GM19397 (cell line): Measurements from ENCODE around the gene NOL4L.
A peak's percentile ranks its signal among the peaks of the same experiment; 100 is the strongest.

Experiments used
- ATAC-seq: cut with Tn5 transposase; IDR thresholded peaks from one replicate; pipeline ENCODE4 v1.9.1; 2021; ENCODE audit warnings: mild to moderate bottlenecking, moderate library complexity; ENCODE audit not compliant: unreplicated experiment

The NOL4L gene

DNA sequence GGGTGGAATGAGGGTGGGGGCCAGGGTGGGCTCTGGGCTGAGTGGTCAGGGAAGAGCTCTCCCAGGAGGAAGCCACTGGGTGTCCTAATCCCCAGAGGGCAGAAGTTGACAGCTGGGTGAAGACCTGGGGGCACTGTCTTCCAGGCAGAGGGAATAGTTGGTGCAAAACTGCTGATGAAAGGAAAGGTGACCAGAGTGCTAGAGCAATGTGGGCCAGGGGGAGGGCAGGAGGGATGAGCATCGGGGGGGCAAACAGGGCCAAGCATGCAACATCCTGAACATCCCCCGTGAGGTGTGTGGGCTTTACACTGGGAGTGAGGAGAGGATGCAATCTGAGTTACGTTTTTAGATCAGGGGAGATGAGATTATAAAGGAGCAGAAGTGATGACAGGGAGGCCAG, 97.8 kb downstream of the NOL4L start:
- no peak for ATAC-seq

GRCh38 chr20:32485770-32486478, 99.2 kb downstream of the NOL4L start:
- no peak for ATAC-seq

- peak; percentile 53 for ATAC-seq
Measured at GRCh38 chr20:32484958-32485769, 100.0 kb downstream of the NOL4L start.

DNA sequence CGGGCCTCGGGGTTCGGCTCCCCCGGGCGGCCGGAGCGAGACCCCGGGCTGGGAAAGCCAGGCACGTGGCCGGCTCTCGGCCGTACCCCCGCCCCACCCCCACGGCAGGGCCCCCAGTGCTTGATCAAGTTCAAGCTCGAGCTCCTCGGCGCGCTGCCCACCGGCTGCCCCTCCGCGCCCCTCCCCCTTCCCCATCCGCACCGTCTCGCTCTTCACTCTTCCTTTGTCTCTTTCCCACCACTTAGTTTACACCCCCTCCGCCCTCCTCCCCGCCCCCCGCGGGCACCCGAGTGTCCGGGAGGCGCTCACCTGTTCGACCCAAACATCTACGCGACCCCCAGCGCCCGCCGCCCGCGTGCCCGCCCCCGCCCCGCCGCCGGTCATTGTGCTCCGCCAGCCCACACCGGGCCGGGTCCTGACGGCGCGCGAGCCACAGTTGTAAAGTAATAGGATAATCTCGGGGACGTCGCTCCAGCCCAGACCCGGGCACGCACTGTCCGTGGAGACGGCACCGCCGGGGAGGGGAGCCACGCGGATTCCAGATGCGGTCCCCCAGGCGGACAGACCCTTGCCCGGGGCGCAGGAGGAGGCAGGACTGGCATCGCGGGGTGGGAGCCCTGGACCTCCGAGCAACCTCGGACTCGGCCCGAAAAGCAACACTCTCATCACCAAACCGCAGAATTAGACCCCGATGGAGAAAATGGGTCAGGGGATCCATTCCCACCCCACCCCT, 100.7 kb downstream of the NOL4L start:
- no peak for ATAC-seq

DNA sequence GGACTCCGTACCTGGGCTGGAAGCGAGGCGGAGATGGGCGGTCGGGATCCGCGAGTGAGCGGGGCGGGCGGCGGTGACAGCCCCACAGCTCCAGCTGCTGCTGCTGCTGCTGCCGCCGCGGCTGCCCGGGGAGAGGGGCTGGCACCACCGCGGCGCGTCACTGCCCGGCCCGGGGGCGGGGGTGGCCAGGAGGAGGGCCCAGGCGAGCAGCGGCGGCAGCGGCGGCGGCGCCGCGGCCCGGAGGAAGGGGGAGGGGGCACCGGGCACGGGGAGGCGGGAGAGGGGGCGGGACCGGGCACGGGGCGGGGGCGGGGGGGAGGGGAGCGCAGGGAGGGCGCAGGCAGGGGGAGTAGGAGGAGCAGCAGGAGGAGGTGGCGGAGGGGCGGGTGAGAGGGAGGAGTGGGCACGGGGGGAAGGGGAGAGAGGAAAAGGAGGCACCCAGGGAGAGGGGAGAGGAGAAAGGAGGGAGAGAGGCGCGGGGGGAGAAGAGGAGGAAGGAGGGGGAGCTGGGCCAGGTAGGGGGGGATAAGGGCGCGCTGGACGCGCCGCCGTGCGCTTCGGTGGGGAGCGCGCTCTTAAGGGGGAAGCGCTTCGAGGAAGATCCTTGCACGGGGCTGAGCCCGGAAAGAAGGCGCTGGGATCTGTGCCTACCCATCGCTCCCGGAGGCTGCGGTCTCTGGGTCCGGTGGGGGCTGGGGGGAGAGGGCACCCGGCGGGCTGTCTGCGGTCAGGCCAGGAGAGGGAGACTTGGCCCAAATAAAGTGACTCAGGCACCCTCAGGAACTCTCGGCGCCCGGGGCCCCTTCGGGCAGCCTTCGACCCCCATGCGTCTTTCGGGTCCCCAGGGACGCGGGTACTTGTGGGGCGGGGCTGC, 101.5 kb downstream of the NOL4L start:
- ATAC-seq: no peak

DNA sequence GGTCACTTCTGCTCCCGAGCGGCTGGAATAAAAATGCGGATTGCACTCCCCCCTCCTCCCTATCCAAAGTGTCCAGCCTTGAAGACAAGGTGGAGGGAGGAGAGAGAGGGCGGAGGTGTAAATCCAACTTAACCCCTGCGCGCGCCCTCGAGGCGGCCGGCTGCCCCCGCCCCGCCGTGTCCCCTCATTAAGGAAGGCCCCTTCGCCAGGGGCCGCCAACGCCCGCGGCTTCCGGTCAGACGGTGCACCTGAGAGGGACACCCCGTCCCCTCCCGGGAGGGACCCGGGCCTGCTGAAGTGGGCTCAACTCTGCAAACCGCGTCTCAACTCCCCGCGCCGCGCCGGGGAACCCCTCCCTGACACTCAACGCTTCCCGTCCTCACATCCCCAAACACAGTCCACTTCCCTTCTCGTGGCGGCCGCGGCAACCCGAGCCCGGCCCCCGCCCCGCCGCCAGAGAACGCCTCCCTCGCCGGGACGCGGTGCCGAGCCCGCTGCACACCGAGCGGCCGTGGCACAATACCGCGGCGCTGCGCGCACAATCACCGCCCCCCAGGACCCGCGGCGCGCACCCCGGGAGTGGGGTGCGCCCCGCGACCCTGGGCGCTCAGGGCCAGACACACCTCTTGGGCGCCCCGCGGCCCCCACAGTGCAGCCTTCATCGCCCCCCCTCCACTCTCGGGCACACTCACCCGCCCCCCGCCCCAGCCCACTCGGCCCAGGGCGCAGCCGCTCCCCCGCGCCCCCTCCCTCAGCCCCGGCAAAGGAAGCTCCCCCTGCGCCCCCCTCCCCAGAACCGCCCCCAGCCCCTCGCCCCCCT, 102.5 kb downstream of the NOL4L start:
- ATAC-seq: no peak

- ATAC-seq: no peak
Measured at GRCh38 chr20:32482143-32482441, 103.0 kb downstream of the NOL4L start.

DNA sequence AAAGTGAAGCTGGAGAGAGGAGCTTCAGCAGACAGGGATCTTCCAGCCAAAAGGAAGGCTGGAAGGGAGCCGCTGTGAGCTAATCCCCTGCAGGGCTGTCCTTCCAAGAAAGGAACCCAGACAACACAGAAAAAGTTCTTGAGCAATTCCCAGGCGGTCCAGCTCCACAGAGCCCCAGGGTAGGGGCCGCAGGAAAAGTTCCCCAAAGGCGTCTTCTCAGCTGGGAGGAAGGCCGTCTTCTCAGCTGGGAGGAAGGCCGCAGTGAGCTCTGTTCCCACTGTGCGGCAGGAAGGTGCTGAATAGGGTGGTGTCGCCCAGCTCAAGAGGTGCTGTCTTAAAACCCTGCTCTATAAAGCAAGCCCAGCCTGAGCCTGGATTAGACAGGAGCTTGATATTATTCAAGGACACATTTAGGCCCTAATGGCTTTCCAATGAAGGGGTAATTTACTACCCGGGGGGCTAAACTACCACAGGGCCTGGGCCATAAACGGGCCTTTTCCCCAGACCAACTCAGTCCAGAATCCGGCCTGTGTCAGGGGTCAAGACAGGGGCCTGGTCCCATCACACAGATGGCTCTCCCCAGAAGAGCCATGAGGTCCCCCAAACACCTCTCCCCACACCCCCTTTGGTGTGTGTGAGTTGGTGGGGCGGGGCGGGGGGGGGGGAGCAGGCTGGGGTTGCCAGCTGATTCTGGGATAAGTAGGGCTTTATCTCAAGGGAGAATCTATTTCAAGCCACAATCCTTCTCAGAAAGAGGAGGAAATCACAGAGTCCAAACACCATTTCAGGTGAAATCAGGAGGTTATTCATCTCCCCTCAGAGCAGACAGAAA, 103.6 kb downstream of the NOL4L start:
- no peak for ATAC-seq

DNA sequence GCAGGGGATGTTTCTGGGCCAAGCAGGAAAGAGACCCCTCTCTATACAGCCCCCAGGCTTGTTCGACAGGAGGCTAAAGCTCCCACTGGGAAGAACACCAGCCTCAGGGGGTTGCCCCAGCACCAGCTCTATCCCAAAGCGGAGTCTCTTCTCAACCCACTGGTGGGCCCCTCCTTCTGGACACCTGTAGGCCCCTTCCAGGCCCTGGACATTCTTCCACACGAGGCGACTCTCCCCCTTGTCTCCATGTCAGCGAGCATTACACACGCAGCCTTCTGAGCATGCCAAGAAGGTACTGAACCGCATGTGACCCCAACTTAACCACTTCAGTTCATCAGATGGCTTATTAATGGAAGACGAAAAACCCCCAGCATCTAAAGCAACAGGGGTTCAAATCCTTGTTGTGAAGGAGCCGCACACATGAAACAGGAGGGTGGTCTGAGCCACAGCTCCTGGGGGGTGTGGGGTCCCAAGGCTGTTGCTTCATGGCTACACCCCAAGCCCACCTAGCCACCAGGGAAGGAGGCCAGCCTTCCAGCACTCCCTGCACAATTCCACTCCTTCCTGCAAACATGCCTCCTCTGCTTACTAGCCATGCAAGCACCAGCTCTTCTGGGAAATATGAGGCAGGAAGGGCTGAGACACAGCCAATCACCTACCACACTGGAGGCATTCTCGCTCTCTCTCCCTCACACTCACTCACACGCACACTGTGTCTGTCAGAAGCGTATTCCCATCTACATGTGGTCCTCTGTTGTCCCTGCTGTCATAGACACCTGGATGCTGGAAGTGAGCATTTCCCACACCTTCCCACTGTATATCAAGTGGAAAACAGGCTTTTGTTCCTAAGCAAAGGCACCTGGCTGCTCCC, 104.5 kb downstream of the NOL4L start:
- ATAC-seq: no peak

DNA sequence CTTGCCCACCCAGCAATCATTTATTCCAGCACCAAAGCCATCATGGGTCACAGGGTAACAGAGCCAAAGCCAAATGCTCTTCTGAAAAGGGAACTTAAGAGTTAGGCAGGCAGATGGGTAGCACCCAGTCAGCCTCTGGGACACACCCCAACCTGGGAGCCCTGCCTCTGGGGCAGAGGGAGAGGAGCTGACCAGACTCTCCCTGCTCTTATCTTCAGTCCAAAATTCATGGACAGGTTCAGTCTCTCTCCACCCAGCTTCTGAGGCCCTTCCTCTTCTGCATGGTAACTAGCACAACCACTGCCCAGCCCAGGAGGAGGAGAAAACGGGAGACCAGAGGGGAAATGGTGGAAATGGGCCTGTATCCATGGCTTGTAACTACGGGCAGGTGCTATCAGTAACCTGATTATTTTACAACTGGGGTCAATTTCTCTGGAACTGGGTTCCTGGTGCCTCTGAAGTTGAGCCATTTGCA, 105.4 kb downstream of the NOL4L start:
- no peak for ATAC-seq

- ATAC-seq: no peak
Measured at GRCh38 chr20:32479012-32479411, 106.1 kb downstream of the NOL4L start.

DNA sequence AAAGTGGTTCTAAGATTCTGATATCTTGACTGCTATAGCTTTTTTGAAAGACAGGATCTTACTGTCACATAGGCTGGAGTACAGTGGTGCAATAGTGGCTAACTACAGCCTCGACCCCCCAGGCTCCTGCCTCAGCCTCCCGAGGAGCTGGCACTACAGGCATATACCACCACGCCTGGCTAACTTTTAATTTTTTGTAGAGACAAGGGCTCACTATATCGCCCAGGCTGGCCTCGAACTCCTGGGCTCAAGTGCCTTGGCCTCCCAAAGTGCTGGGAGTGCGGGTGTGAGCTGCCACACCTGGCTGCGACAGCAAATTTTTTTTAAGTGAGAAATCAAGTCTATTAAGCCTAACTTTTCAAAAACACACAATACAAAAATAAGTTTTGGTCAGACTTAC, 106.6 kb downstream of the NOL4L start:
- ATAC-seq: no peak

GRCh38 chr20:32477594-32478512, 107.3 kb downstream of the NOL4L start:
- no peak for ATAC-seq

- ATAC-seq: no peak
Measured at GRCh38 chr20:32476684-32477593, 108.2 kb downstream of the NOL4L start.

DNA sequence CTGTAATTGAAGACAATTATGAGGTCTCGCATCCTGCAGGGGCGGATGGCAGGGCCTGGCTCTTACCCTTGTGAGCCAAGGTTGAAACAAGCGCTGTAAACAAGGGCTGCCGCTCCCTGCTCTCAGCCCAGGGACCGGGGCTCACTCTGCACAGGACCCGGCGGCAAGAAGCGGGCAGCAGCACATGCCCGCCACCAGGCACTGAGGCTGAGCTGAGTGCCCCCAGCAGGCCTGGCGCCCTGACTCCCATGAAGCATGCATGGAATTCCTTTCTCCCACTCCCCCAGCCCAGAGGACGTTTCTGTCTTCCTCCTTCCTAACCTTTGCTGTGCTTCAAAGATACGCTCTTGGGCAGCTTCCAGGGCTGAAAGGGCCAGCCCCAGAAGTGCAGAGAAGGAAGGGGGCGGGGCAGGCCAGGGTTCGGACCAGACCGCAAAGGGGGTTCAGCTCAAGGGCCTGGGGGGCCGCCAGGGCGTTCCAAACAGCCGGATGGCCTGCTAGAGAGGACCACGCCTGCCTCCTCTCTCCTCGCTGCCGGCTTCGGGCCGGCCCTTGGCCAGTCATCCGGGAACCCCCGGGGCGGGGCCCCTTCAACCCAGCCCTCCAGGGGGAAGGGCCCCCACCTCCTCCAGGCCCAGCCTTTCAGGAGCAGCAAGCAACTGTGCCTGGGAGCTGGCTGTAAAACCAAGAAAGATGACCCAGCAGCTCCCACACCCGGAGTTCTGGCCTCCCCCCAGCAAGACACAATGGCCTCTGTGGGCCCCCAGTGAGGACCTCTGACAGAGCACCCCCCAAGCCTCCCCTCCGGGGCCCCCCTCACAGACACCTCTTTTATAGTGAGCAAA, 109.9 kb downstream of the NOL4L start:
- no peak for ATAC-seq
